ENCODE results near the gene HOXC6. TPM values are rescaled to one million over a fixed set of nuclear protein-coding genes. Genes with fewer than 3 reads are reported as not detected.
A peak's percentile ranks its signal among the peaks of the same experiment; 100 is the strongest.

HOXC6 gene
- total RNA-seq, 1 donor from 2014 or later = not detected

- H3K36me3 Mint-ChIP-seq (ENCODE audit: unreplicated experiment) = no peaks in the 10 kb centered on the region
- no peak for DNase-seq (ENCODE audit: extremely low spot score, unreplicated experiment)
- peaks cover 82% of the 10 kb centered on the region for H3K27me3 Mint-ChIP-seq (ENCODE audit: unreplicated experiment)
- H3K4me1 Mint-ChIP-seq (ENCODE audit: unreplicated experiment) = peaks cover 16% of the 10 kb centered on the region
- H3K4me3 Mint-ChIP-seq (ENCODE audit: unreplicated experiment) = peak overlapping the region; percentile 71
- no peak for TF ChIP-seq CTCF (IDR thresholded peaks at IDR 0.05)
- H3K9me3 Mint-ChIP-seq (ENCODE audit: unreplicated experiment) = no peaks in the 10 kb centered on the region
- H3K27ac Mint-ChIP-seq (ENCODE audit: unreplicated experiment) = no peak overlapping the region
Observed at GRCh38 chr12:54017027-54017788, 11.0 kb upstream of the HOXC6 start.

GRCh38 chr12:54017878-54018467, 10.3 kb upstream of the HOXC6 start:
- Mint-ChIP-seq H3K27me3 (ENCODE audit: unreplicated experiment) (peaks cover 83% of the 10 kb centered on the region), H3K4me3 (ENCODE audit: unreplicated experiment) (peak overlapping the region; percentile 71), H3K9me3 (ENCODE audit: unreplicated experiment) (no peaks in the 10 kb centered on the region), H3K36me3 (ENCODE audit: unreplicated experiment) (no peaks in the 10 kb centered on the region), H3K4me1 (ENCODE audit: unreplicated experiment) (peaks cover 16% of the 10 kb centered on the region), H3K27ac (ENCODE audit: unreplicated experiment) (no peak overlapping the region)
- DNase-seq (ENCODE audit: extremely low spot score, unreplicated experiment) = no peak
- no peak for TF ChIP-seq CTCF (IDR thresholded peaks at IDR 0.05)

GRCh38 chr12:54018468-54018984, 9.7 kb upstream of the HOXC6 start:
- TF ChIP-seq CTCF (IDR thresholded peaks at IDR 0.05) = no peak
- Mint-ChIP-seq H3K27ac (ENCODE audit: unreplicated experiment) (no peak overlapping the region), H3K4me3 (ENCODE audit: unreplicated experiment) (peak overlapping the region; percentile 71), H3K4me1 (ENCODE audit: unreplicated experiment) (peaks cover 16% of the 10 kb centered on the region), H3K9me3 (ENCODE audit: unreplicated experiment) (no peaks in the 10 kb centered on the region), H3K27me3 (ENCODE audit: unreplicated experiment) (peaks cover 83% of the 10 kb centered on the region), H3K36me3 (ENCODE audit: unreplicated experiment) (no peaks in the 10 kb centered on the region)
- no peak for DNase-seq (ENCODE audit: extremely low spot score, unreplicated experiment)

GRCh38 chr12:54019091-54019811, 9.0 kb upstream of the HOXC6 start:
- Mint-ChIP-seq H3K27me3 (ENCODE audit: unreplicated experiment) (peaks cover 83% of the 10 kb centered on the region), H3K27ac (ENCODE audit: unreplicated experiment) (no peak overlapping the region), H3K4me1 (ENCODE audit: unreplicated experiment) (peaks cover 16% of the 10 kb centered on the region), H3K36me3 (ENCODE audit: unreplicated experiment) (no peaks in the 10 kb centered on the region), H3K9me3 (ENCODE audit: unreplicated experiment) (no peaks in the 10 kb centered on the region), H3K4me3 (ENCODE audit: unreplicated experiment) (peak overlapping the region; percentile 22)
- no peak for TF ChIP-seq CTCF (IDR thresholded peaks at IDR 0.05)
- DNase-seq (ENCODE audit: extremely low spot score, unreplicated experiment) = no peak

All from osteocyte (in vitro differentiated cells).